ENCODE data around the gene RALY.

RALY gene

DNA sequence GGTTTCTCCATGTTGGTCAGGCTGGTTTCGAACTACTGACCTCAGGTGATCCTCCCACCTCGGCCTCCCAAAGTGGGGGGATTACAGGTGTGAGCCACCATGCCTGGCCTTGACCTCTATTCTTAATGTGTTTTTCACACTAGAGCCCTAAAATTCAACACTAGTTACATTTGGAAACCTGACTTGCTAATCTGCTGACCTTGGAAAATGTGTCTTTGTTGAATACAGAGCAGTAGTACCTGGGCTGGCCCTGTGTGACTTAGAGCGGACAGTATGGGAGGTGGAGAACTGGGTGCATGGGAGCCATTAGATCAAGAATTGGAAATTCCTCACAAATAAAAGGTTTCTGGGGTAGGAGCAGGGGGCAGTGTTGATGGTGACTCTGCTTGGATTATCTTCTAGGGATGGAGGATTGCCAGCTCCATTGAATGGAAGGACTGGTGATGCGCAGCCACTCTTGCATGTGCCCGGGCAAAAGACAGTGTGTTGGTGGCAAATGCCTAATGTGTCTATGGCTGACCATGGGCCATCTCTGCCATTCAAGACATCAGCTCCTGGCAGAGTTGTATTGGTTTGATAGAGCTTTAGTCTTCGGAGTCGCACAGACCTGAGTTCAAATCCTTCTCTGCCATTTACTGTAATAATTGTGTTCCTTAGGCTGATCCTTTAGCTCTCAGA is 53.4 kb downstream of the RALY start:
- DNase-seq (ENCODE audit: low spot score) = no peak

DNA sequence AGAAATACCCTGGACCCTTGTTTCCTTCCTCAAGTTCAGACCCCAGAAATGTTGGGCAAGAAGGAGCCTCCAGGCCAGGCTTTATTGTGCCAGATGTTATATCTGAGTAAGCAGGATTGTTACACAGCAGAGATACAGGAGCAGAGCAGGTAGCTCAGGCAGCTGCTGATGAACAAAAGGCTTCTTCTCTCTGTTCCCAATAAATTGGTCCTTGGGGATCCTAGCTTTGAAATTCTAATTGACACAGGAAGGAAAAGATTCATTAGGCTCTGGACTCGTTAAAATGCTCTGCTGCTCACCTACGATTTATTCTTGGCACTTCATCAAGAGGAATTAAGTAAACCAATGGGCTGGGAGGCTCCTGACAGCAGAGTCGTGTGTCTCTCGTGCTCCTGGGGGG is 54.2 kb downstream of the RALY start:
- no peak for DNase-seq (ENCODE audit: low spot score)

DNA sequence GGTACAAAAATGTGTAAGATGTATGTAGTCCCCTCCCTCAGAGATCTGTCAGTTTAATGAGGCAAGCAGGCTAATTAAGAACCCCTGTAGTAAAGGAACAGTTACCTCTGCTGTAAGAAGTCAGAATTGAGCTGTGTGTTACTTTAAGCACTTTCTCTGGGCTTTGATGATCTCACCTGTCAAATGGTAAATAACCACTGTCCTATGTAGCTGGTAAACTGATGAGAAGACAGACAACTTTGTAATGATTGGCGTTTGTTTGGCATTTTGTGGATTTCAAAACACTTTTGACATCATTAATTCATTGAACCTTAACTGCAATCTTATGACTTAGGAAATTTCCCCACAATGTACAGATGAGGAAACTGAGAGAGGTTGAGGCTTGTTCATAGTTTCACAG is 55.7 kb downstream of the RALY start:
- DNase-seq (ENCODE audit: low spot score) = no peak

DNA sequence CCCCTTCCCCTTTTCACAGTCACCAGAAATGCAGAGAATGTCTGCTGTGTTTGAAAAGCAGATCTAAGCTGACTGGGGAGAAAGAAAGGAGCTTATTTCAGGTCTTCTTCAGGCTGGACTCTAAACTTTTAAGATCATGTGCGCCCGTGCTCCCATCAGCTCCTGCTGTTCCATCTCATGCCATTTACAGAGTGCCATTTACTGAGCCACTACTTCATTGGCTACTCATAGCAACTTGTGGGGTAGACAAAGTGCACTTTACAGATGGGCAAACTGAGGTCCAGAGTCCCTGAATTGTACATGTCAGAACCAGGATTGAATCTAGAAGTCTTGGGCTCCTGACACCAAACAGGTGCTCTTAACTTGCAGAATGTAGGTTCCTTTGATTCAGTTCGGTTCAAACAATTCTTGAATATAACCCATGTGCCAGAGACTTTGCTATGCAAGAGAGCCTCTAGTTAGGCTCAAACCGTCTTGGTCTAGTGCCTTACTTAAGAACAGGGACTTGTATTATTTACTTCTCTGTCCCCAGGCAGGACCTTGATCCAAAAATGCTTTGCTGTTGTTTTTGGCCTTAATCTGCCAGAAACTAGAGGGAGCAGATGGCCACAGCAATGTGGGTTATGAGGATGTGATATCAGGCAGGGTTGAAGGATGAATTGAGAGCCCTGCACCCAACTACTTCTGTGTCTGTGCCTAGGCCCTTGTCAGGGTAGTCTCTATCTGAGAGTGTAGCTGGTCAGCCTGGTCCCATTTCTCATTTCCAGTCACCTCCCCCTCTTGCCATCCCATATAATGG is 56.4 kb downstream of the RALY start:
- DNase-seq (ENCODE audit: low spot score) = no peak

DNA sequence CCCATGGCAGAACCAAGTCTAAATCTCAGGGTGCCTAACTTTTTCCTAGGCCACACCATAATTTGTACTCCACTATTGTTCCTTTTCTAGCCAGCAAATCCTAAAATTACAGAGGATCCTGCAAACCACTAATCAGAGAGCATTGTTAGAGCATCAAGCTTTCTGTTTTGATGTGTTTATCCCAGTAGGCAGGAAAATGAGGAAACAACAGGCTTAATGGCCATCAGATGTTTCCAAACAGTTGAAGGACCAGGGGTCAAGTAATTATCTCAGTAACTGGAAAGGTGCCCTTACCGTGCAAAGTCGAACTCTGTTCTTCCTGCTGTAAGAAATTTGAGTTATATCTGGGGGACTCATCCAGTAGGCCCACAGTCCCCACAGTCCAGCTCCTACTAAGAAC is 58.7 kb downstream of the RALY start:
- DNase-seq (ENCODE audit: low spot score) = no peak

DNA sequence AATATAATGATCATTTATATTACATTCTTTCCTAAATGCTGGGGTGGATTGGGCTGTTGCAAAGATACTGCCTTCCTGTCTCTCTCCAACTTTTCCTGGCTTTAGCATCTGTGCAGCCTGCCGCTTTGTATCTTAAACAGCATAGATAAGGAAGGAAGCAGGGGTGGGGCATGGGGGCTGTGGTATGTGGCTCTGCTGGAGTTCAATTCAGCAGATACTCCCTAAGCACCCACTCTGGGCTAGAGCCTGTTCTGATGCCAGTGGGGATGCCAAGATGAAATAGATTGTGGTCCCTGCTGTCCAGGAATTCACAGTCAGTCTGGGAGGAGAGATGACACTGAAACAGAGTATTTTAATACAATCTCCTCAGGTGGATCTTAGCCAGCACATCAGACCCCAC is 61.6 kb downstream of the RALY start:
- no peak for DNase-seq (ENCODE audit: low spot score)

DNA sequence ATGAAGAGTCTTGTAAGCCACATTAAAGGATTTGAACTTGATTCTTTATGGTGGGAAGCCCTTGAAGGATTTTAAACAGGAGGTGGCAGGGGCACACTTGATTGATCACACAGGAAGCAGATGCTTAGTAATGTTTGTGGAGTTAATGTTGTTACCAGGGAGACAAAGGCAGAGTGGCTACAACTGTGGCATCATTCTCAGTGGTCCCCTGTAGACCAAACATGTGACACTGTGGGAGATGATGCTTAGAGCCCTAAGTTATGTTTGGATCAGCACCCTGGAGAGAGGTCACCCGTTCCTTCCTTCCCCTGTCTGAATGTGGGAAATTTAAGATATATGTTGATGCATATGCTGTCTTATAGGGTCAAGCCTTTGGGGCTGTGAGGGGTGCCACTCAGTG is 65.1 kb downstream of the RALY start:
- DNase-seq (ENCODE audit: low spot score) = no peak

DNA sequence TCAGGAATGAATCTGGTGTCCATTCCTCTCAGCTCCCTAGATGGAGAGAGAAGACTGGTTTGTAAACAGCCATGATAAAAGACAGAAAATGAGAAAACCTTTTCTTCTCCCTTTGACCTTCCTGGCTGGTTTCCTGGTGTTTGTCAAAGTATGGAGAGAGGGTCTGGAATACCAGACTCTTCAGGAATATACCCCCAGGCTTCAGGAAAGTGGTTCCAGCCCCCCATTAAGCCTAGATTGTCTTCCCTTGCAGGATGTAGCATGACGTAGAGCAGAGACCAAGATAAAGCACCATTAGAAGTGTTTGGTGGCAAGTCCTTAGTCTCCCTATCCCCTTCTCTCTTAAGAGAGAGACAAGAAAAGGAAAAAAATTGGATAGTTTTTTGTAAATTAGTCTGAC is 67.3 kb downstream of the RALY start:
- DNase-seq (ENCODE audit: low spot score) = no peak

DNA sequence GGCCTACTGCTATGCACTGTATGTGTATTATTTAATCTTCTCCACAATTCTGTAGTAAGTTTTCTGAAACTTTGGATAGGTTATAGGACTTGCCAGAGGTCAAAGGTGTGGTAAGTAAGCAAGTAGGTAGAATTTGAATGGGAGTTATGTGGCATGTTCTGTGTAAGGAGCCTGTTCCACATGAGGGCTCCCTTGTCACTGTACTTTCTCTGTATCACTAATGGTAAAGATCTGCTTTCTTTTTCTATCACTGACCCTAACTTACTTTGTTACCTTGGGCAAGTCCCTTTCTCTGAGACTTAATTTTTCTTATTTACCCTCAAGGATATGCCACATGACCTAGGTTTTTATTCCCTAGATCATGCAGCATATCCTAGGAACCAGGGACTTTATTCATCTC is 68.0 kb downstream of the RALY start:
- no peak for DNase-seq (ENCODE audit: low spot score)

DNA sequence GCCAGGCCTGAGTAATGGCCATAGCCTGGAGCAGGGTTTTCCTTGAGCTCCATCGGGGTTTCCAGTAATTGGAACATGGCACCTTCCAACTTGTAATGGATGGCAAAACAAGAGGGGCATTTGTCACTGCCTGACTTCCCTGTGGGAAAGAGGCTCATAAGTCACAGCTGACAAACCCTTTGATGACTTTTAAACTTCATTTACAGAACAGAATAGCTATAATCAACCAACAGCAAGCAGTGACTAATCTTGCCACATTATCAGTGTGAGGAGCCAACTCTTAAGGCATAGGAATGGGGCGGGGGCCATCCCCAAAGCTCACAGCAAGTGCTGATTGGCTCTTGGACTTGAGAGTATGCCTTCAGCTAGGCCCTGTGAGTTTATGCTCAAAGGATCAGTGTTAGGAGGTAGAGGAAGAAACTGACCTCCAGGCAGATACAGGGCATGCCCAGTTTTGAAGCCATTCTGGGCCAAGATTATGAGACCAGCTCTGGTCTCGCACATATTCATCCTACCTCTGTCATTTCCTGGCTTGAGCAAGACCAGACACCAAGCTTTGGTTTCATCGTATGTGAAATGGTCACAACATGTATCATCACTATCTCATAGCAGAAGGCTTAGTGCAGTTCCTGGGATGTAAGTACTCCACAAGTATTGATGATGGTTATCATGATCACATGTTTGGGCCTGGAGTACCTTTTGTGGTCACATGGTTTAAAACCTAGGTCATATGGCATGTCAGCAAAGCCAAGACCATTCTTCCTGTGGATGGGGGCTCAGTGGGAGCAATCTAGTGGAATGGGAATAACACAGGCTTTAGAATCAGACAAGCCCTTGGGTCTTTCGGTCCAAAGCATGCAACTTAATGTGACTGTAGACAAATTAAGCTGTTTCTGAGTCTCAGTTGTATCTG is 69.1 kb downstream of the RALY start:
- DNase-seq (ENCODE audit: low spot score) = no peak

DNA sequence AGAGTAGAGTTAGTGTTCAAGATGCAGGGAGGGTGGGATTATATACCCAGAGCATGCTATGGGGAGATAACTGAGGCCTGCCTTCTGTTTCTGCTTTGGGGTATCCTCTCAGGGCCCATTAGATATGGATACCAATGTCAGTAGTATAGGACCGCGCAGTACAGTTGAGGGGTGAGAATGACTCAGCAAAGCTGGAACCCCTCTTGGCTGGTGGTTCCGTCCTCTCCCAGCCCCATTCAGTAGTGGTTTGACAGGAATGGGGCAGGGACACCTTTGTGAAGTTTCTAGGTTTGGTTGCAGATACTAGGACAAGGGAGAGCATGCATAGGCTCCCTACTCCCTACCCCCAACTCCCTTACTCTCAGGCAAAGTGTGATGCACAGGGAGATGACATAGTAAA is 70.6 kb downstream of the RALY start:
- DNase-seq (ENCODE audit: low spot score) = no peak

DNA sequence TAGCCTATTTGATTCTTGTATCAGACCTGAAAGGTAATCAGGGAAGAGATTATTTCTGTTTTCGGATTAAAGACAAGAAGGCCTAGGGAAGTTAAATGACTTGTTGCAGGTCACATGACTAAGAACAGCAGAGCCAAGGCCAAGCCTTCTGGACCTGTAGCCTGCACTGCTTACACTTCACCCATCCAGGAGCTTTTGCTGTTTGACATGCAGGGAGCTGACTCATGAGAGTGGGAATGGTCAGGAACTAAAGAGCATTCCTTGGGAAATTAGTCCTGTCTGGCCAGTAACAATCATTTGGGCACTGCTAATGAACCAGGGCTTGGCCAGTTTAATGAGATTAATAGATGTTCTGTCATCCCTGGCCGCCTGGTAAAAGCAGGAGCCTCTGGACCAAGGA is 71.5 kb downstream of the RALY start:
- DNase-seq (ENCODE audit: low spot score) = no peak

DNA sequence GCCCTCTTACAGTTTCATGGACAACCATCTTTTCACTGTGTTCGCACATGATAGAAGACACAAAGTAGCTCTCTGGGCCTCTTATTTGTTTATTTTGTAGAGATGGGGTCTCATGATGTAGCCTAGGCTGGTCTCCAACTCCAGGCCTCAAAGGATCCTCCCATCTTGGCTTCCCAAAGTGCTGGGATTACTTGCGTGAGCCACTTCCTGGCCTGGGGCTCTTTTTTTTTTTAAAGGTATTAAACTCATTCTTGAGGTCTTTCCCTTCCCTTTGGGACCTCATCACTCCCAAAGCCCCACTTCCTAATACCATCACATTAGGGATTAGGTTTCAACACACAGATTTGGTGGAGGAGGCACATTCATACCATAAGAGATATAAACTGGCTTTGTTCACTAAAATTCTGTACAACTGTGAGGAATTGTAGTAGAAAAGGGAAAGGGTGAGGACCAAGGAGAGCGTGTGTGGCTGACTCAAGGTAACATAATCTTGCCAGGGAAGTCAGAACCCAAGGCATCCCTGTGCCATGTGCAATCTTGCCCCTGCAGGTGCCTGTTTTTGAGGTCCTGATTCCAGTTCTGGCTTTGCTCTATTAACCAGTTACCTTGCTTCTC is 72.9 kb downstream of the RALY start:
- DNase-seq (ENCODE audit: low spot score) = peak; percentile 61

DNA sequence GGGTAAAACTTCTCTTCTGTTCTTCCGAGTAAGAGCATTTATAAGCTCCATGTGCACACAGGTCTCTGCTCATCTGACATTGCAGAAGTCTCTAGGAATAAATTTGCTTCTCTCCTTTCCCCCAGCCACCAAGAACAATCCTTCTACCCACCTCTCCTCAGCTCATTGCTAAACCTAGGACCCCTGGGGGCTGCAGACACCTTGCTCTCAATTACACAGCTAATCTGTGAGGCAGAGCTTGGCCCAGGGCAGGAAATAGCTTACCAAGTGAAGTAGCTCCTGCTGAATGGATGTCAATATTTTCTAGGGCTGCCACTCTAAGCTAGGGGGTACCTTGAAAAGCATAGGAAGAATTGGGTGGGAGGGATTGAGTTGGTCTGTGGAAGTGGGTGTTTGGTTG is 74.3 kb downstream of the RALY start:
- no peak for DNase-seq (ENCODE audit: low spot score)

DNA sequence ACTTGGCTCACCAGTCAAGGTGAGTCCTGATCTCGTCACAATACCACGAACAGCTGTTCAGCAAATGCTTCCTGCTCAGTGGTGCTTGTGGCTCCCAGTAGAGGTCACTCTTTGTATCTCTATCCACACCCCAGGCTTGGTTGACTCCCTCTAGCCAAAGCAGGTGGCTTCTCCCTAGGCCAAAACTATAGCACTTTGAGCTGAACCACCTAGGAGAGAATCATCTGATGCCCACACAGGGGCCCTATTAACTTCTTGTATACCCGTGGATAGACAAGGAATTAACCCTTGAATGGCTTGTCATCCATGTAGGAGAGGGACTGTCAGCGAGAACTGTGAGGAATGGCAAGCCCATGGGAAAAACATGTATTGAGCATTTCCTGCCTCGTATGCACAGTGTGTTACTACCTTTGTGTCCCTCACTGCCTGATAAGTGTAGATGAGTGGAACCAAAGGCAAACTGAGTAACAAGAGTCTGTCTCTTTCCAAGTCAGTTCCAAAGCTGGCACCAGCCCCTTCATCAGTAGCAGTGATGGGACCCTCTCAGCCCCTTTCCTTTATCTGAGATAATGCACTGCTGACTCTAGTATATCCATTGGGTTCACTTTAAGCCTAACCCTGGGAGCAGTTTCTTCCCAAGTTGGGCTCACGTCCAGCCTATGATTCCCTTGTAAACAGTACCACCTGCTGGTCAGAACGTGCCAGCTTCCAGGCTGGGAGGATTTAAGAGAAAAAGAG is 75.8 kb downstream of the RALY start:
- peak; percentile 80 for DNase-seq (ENCODE audit: low spot score)

DNA sequence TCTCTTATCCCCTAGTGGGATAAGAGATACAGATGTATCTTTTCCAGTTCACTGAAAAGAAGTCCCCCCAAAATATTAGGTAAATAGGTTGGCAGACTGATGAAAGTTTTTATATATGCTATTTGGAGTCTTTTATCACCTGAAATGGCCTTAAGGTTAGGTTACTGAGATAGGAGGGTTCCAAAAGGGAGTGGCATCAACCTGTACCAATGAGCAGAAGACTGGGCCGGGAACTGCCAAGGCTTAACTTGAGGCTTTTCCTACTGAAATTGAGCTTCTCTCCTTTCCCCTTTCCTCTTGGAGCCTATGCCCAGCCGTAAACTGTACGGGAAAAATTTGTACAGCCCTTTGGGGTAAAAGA is 76.3 kb downstream of the RALY start:
- DNase-seq (ENCODE audit: low spot score) = no peak

DNA sequence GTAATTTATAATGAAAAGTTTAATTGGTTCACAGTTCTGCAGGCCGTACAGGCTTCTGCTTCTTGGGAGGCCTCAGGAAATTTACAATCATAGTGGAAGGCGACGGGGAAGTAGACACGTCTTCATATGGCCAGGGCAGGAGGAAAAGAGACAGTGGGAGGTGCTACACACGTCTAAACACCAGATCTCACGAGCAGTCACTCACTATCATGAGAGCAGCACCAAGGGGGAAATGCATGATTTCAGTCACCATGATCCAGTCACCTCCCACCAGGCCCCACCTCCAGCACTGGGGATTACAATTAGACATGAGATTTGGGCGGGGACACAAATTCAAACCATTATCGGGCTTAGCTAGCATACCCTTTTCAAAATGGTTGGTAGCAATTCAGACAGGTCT is 77.1 kb downstream of the RALY start:
- no peak for DNase-seq (ENCODE audit: low spot score)

DNA sequence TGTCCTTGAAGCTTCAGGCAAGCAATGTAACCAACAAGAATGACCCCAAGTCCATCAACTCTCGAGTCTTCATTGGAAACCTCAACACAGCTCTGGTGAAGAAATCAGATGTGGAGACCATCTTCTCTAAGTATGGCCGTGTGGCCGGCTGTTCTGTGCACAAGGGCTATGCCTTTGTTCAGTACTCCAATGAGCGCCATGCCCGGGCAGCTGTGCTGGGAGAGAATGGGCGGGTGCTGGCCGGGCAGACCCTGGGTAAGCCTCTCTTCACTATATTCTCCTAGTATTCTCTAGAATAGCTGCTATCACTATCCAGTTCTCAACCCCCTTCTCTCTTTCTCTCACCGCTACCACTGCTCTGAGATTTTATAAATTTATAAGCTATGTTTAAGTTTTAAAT is 78.4 kb downstream of the RALY start:
- DNase-seq (ENCODE audit: low spot score) = no peak

DNA sequence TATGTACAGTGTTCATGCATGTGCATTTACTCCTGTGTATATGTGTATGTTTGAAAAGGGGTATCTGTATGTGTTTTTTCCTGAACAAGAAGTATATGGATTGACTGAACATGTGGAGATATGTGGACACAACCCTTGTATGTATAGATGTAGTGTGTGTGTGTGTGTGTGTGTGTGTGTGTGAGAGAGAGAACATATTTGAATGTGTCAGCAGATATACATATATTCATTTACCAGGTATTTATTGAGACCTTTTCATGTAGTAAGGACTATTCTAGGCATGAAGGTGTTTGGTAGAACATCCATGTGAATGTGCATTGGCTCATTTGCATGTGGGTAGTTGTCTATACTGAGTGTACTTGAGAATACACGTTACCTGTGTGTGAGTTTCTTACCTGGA is 79.1 kb downstream of the RALY start:
- no peak for DNase-seq (ENCODE audit: low spot score)

DNA sequence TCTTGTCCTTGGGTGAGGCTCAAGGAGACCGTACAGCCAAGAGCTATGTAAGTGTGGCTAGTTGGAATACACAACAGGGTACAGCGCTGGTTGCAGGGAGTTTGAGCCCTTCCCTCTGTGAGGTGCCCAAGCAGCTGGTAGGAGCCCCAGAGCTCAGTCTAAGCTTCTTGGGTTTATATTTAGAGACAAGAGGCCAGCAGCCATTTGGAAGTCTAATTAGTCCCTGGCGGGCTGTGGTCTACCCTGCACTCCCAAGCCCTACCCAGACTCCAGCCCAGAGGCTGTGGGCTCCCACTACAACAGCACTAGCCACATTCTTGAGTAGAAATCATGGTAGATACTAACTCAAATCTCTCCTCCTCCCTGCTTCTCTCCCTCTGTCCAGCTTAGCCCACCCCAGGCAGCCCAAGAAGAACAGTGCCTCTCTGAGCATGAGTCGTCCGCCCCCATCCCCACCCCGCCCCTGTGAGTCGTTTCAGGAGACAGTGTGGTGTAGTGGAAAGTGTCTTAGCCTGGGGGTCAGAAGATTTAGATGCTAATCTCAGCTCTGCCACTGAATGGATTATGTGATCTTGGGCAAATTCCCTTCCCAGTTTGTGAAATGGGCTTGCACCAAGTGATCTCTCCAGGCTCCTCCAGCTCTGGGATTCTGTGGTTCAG is 80.5 kb downstream of the RALY start:
- DNase-seq (ENCODE audit: low spot score) = peak; percentile 58

DNA sequence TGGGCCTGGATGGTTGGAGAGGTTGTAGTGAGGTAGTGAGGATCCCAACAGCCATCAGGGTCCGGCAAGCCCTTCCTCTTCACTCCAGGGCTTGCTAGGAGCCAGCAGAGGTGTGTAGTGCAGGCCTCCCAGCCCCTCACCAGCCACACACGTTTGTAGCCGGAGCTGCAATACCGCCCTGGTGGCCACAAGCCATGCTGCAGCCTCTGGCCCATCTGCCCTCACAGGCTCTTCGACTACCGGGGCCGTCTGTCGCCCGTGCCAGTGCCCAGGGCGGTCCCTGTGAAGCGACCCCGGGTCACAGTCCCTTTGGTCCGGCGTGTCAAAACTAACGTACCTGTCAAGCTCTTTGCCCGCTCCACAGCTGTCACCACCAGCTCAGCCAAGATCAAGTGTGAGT is 81.9 kb downstream of the RALY start:
- no peak for DNase-seq (ENCODE audit: low spot score)
